SK-N-SH (cell line): ENCODE results near the gene IL12RB1.

Experiments
- CHD2 ChIP-seq: fragments of 150-350 bp; IDR thresholded peaks from 2 replicates; pipeline ENCODE4 v1.6.1; 2018; ENCODE audit warnings: low read length; ENCODE audit not compliant: partially characterized antibody
- CTCF ChIP-seq: fragments of 200-600 bp; sonication (generic); IDR thresholded peaks from 2 replicates; pipeline ENCODE4 v1.6.1; 2017; ENCODE audit warnings: antibody characterized with exemption, mild to moderate bottlenecking, moderate library complexity
- EP300 ChIP-seq, 2 experiments: IDR thresholded peaks; 2 replicates each; pipeline versions ENCODE4 v1.4.0 to v1.6.1; 2012; ENCODE audit warnings: borderline replicate concordance in 1 of 2, low read depth in 1 of 2, low read length in 1 of 2
- EZH2phosphoT487 ChIP-seq: fragments of 200-600 bp; sonication (generic); IDR thresholded peaks from 2 replicates; pipeline ENCODE4 v1.6.1; 2017; ENCODE audit warnings: low read depth, mixed run types, mild to moderate bottlenecking, antibody characterized with exemption, moderate library complexity, borderline replicate concordance
- GATA2 ChIP-seq: sonication (generic); formaldehyde crosslinking; IDR thresholded peaks from 2 replicates; pipeline ENCODE4 v1.5.0; 2020; ENCODE audit warnings: mild to moderate bottlenecking, missing genetic modification reagents
- TF ChIP-seq, protein P1 (sequence below): IDR thresholded peaks from 2 replicates; pipeline ENCODE4; 2012
- TF ChIP-seq, protein P2 (sequence below): IDR thresholded peaks from 2 replicates; pipeline ENCODE4 v1.6.1; 2012; ENCODE audit warnings: mild to moderate bottlenecking, low read depth, low read length, moderate library complexity

DNA sequence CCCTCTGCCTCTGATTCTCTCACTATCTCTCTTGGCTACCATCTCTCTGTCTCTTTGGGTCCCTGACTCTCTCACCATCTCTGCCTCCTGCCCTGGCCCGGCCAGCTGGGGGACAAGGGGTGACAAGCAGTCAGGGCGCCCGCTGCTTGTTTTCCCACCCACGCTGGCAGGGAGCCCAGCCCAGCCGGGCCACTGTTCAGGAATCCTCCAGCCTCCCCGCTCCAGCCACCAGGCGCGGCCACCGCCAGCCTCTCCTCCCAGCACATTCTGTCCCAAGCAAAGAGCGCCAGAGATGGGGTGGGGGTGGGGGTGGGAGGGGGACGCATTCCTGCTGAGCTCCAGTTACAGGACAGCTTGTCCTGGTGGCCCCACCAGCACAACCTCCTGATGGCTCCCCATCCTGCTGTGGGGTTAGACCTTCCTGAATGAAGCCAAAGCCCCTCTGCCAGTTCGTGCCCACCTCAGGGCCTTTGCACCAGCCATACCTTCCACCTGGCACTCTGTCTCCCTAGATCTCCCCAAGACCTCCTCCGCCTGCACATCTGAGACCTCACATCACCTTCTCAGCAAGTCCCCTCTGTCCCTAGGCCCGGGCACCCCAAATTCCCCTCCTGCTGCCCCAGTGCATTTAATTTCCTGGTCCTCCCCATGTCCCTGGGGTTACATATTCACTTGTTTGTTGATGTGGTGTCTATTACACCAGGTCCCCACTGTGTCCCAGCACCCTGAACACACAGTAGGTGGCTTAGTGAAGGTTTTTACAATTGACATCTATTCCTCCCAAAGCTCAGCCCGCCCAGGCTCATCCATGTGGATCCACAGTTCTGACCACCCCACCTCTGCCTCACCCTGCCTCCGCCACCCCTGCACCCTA, 66.3 kb downstream of the IL12RB1 start:
- TF ChIP-seq EZH2phosphoT487 = no peak
- TF ChIP-seq CTCF = no peak
- TF ChIP-seq, protein P1, sequence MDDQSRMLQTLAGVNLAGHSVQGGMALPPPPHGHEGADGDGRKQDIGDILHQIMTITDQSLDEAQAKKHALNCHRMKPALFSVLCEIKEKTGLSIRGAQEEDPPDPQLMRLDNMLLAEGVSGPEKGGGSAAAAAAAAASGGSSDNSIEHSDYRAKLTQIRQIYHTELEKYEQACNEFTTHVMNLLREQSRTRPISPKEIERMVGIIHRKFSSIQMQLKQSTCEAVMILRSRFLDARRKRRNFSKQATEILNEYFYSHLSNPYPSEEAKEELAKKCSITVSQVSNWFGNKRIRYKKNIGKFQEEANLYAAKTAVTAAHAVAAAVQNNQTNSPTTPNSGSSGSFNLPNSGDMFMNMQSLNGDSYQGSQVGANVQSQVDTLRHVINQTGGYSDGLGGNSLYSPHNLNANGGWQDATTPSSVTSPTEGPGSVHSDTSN = no peak
- TF ChIP-seq EP300 (IDR thresholded peaks at IDR 0.05; ENCODE audit: borderline replicate concordance in 1 of 2, low read depth in 1 of 2, low read length in 1 of 2) = no peak
- TF ChIP-seq CHD2 = no peak
- TF ChIP-seq GATA2 = no peak
- TF ChIP-seq, protein P2, sequence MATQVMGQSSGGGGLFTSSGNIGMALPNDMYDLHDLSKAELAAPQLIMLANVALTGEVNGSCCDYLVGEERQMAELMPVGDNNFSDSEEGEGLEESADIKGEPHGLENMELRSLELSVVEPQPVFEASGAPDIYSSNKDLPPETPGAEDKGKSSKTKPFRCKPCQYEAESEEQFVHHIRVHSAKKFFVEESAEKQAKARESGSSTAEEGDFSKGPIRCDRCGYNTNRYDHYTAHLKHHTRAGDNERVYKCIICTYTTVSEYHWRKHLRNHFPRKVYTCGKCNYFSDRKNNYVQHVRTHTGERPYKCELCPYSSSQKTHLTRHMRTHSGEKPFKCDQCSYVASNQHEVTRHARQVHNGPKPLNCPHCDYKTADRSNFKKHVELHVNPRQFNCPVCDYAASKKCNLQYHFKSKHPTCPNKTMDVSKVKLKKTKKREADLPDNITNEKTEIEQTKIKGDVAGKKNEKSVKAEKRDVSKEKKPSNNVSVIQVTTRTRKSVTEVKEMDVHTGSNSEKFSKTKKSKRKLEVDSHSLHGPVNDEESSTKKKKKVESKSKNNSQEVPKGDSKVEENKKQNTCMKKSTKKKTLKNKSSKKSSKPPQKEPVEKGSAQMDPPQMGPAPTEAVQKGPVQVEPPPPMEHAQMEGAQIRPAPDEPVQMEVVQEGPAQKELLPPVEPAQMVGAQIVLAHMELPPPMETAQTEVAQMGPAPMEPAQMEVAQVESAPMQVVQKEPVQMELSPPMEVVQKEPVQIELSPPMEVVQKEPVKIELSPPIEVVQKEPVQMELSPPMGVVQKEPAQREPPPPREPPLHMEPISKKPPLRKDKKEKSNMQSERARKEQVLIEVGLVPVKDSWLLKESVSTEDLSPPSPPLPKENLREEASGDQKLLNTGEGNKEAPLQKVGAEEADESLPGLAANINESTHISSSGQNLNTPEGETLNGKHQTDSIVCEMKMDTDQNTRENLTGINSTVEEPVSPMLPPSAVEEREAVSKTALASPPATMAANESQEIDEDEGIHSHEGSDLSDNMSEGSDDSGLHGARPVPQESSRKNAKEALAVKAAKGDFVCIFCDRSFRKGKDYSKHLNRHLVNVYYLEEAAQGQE = no peak
